ENCODE measurements around the gene C3. TPM values are rescaled to one million over a fixed set of nuclear protein-coding genes. Genes with fewer than 3 reads are reported as not detected.

Gene C3
- total and polyA plus RNA-seq, 2 of the 13 experiments (the other 11 are each of a cell fraction or from before 2014, with no cell fraction given): 1,455 to 6,272 TPM

- TF ChIP-seq ZNF574 (CRISPR knock-in tag; IDR thresholded peaks at IDR 0.05): 0 out of 2 replicates have a peak, but pooled peaks have one; percentile 22
- TF ChIP-seq IKZF4 (CRISPR knock-in tag; IDR thresholded peaks at IDR 0.05; ENCODE audit: borderline replicate concordance, low read depth, not compliant biosample characterization): peak; percentile 49
- peak; percentile 16; the same call in 1 of the 2 replicates for TF ChIP-seq ZNF710 (CRISPR knock-in tag; IDR thresholded peaks at IDR 0.05; ENCODE audit: borderline replicate concordance)
- 0 out of 2 replicates have a peak, but pooled peaks have one; percentile 66 for TF ChIP-seq ZNF670 (CRISPR knock-in tag; IDR thresholded peaks at IDR 0.05; ENCODE audit: borderline replicate concordance)
- 0 out of 2 replicates have a peak, but pooled peaks have one; percentile 49 for TF ChIP-seq TEF (CRISPR knock-in tag; IDR thresholded peaks at IDR 0.05)
- no peak for TF ChIP-seq ZNF33A (CRISPR knock-in tag; IDR thresholded peaks at IDR 0.05; ENCODE audit: borderline replicate concordance)
- no peak for TF ChIP-seq ZNF224 (CRISPR knock-in tag; IDR thresholded peaks at IDR 0.05)
- TF ChIP-seq KDM2A (CRISPR knock-in tag; IDR thresholded peaks at IDR 0.05; ENCODE audit: borderline replicate concordance, low read depth): peak; percentile 64
- peak; percentile 94 for TF ChIP-seq ATF7 (IDR thresholded peaks at IDR 0.05)
- TF ChIP-seq ATF7 (CRISPR knock-in tag; IDR thresholded peaks at IDR 0.05): no peak
- TF ChIP-seq MTA1 (CRISPR knock-in tag; IDR thresholded peaks at IDR 0.05; ENCODE audit: borderline replicate concordance): no peak
- 0 out of 2 replicates have a peak, but pooled peaks have one; percentile 47 for TF ChIP-seq LBX2 (CRISPR knock-in tag; IDR thresholded peaks at IDR 0.05; ENCODE audit: borderline replicate concordance)
- peak; percentile 49; the same call in 1 of the 2 replicates for TF ChIP-seq RAD21 (CRISPR knock-in tag; IDR thresholded peaks at IDR 0.05)
- TF ChIP-seq ZNF788 (CRISPR knock-in tag; IDR thresholded peaks at IDR 0.05; ENCODE audit: borderline replicate concordance): peak; percentile 60
- no peak for TF ChIP-seq MLXIP (CRISPR knock-in tag; IDR thresholded peaks at IDR 0.05; ENCODE audit: borderline replicate concordance)
- TF ChIP-seq ESRRA (CRISPR knock-in tag; IDR thresholded peaks at IDR 0.05; ENCODE audit: low read depth): 0 out of 2 replicates have a peak, but pooled peaks have one; percentile 18
- no peak for TF ChIP-seq ZNF672 (CRISPR knock-in tag; IDR thresholded peaks at IDR 0.05)
- peak; percentile 96; the same call in 1 of the 2 replicates for TF ChIP-seq PCBP1 (IDR thresholded peaks at IDR 0.05; ENCODE audit: borderline replicate concordance, low read depth, low read length)
- TF ChIP-seq HOXA3 (CRISPR knock-in tag; IDR thresholded peaks at IDR 0.05): peak; percentile 15; the same call in 1 of the 2 replicates
- no peak for TF ChIP-seq ZNF781 (CRISPR knock-in tag; IDR thresholded peaks at IDR 0.05; ENCODE audit: borderline replicate concordance, not compliant biosample characterization)
Observed at GRCh38 chr19:6737284-6737872, 16.9 kb upstream of the C3 start, which contains the start of gene GPR108 (continued).
